GM12865 (cell line): ENCODE data around the gene SPAST.

Source experiments
- DNase-seq: peaks from one replicate; pipeline ENCODE4 v3.0.0; 2010; ENCODE audit warnings: low read depth
- H3K4me3 ChIP-seq: 2 replicates; pipeline ENCODE4 v1.5.1; 2011; ENCODE audit warnings: mild to moderate bottlenecking, low read depth, low read length, control low read depth
- CTCF ChIP-seq: IDR thresholded peaks from 2 replicates; pipeline ENCODE4 v1.5.1; 2011; ENCODE audit warnings: low read length, control low read depth, low read depth, inconsistent platforms; ENCODE audit not compliant: insufficient read depth; ENCODE audit errors: missing control alignments

The SPAST gene

GRCh38 chr2:32058130-32058529, 5.2 kb upstream of the SPAST start:
- no peak for DNase-seq
- H3K4me3 ChIP-seq: no peak overlapping the region
- TF ChIP-seq CTCF: no peak

- no peak for DNase-seq
- TF ChIP-seq CTCF: no peak
- H3K4me3 ChIP-seq: no peak overlapping the region
Observed at GRCh38 chr2:32060266-32060665, 3.1 kb upstream of the SPAST start.

- no peak for DNase-seq
- TF ChIP-seq CTCF: no peak
- H3K4me3 ChIP-seq: no peak overlapping the region
Observed at GRCh38 chr2:32061430-32061829, 1.9 kb upstream of the SPAST start.

- TF ChIP-seq CTCF: no peak
- peak overlapping the region; percentile 86 for H3K4me3 ChIP-seq
- DNase-seq: peak; percentile 24
Observed at GRCh38 chr2:32061973-32062861, 1.1 kb upstream of the SPAST start.

GRCh38 chr2:32064021-32064601, 755 bp downstream of the SPAST start:
- DNase-seq: peak; percentile 50
- H3K4me3 ChIP-seq: peak overlapping the region; percentile 93
- TF ChIP-seq CTCF: no peak

- DNase-seq: no peak
- no peak for TF ChIP-seq CTCF
Observed at GRCh38 chr2:32064713-32065112, 1.4 kb downstream of the SPAST start.

More at GRCh38 chr2:32064713-32065112, 1.4 kb downstream of the SPAST start:
- peak overlapping the region; percentile 93 for H3K4me3 ChIP-seq
